WTC11 (cell line): ENCODE results near the gene ZNF19. TPM values are rescaled to one million over a fixed set of nuclear protein-coding genes. Genes with fewer than 3 reads are reported as not detected.

Experiments used
- ATAC-seq: fragments of 200-7000 bp; cut with Tn5 transposase; 2 replicates; pipeline ENCODE4 v1.10.0; 2021; ENCODE audit warnings: mild to moderate bottlenecking, moderate library complexity
- CTCF ChIA-PET: fragments of 300-600 bp; sonication (Branson Sonifier 250); formaldehyde crosslinking; loops from one replicate; lab custom pipeline; 2021; ENCODE audit warnings: antibody characterized with exemption; lab: Charles Lee
- POLR2A ChIA-PET: fragments of 350-600 bp; sonication (Branson Sonifier 250); formaldehyde crosslinking; loops from one replicate; lab custom pipeline; 2021; ENCODE audit warnings: antibody characterized with exemption; lab: Charles Lee
- DNase-seq: peaks from one replicate; pipeline ENCODE4 v3.0.0; 2021; ENCODE audit warnings: low spot score
- H3K27ac Mint-ChIP-seq: 2 replicates; pipeline ENCODE4 v1.8.0; 2021; ENCODE audit warnings: mixed read lengths
- H3K27me3 Mint-ChIP-seq: 2 replicates; pipeline ENCODE4 v1.8.0; 2021; ENCODE audit warnings: low read depth, mild to moderate bottlenecking, moderate library complexity, mixed read lengths
- H3K36me3 Mint-ChIP-seq: 2 replicates; pipeline ENCODE4 v1.8.0; 2021; ENCODE audit warnings: mixed read lengths
- H3K4me1 Mint-ChIP-seq: 2 replicates; pipeline ENCODE4 v1.8.0; 2022; ENCODE audit warnings: mixed read lengths
- H3K4me3 Mint-ChIP-seq: 2 replicates; pipeline ENCODE4 v1.8.0; 2021; ENCODE audit warnings: mild to moderate bottlenecking, moderate library complexity, mixed read lengths
- H3K9me3 Mint-ChIP-seq: 2 replicates; pipeline ENCODE4 v1.8.0; 2021; ENCODE audit warnings: mixed read lengths
- GABPB1 ChIP-seq: sonication (generic); formaldehyde crosslinking; IDR thresholded peaks from 2 replicates; pipeline ENCODE4 v1.8.1; 2023; ENCODE audit warnings: mild to moderate bottlenecking, missing genetic modification reagents
- ZNF219 ChIP-seq: sonication (generic); formaldehyde crosslinking; IDR thresholded peaks from 2 replicates; pipeline ENCODE4 v1.8.0; 2023; ENCODE audit warnings: missing genetic modification reagents, mild to moderate bottlenecking, borderline replicate concordance
- ZNF423 ChIP-seq: fragments of 250-450 bp; sonication (Bioruptor Pico); IDR thresholded peaks from 2 replicates; pipeline ENCODE4 v2.1.2; 2022; ENCODE audit warnings: mild to moderate bottlenecking, moderate library complexity
- total RNA-seq: library from RNA; stranded (reverse); gene quantifications from 3 replicates; pipeline ENCODE4 v1.2.3, GENCODE V29; 2021
- TF ChIP-seq, protein P1 (sequence below): fragments of 250-450 bp; sonication (Bioruptor Pico); IDR thresholded peaks from 2 replicates; pipeline ENCODE4 v1.9.0; 2021; ENCODE audit warnings: mild to moderate bottlenecking
- TF ChIP-seq, protein P2 (sequence below): fragments of 250-450 bp; sonication (Bioruptor Pico); conservative IDR thresholded peaks from 2 replicates; pipeline ENCODE4 v1.9.0; 2021; ENCODE audit warnings: mild to moderate bottlenecking
- TF ChIP-seq, protein P3 (sequence below): sonication (generic); formaldehyde crosslinking; IDR thresholded peaks from 2 replicates; pipeline ENCODE4 v1.8.0; 2023; ENCODE audit warnings: missing genetic modification reagents, mild to moderate bottlenecking, borderline replicate concordance
- TF ChIP-seq, protein P4 (sequence below): fragments of 250-450 bp; sonication (Bioruptor Pico); IDR thresholded peaks from 2 replicates; pipeline ENCODE4 v1.9.0; 2021; ENCODE audit warnings: moderate library complexity, mild to moderate bottlenecking, inconsistent platforms, borderline replicate concordance
- TF ChIP-seq, protein P5 (sequence below): sonication (generic); formaldehyde crosslinking; IDR thresholded peaks from 2 replicates; pipeline ENCODE4 v1.8.1; 2022; ENCODE audit warnings: low read depth, mild to moderate bottlenecking, moderate library complexity, missing genetic modification reagents, borderline replicate concordance
- TF ChIP-seq, protein P6 (sequence below): sonication (generic); formaldehyde crosslinking; IDR thresholded peaks from 2 replicates; pipeline ENCODE4 v1.8.0; 2023; ENCODE audit warnings: mild to moderate bottlenecking, missing genetic modification reagents

ZNF19 gene
- total RNA-seq, 1 experiment from 2014 or later = 4.3 TPM

DNA sequence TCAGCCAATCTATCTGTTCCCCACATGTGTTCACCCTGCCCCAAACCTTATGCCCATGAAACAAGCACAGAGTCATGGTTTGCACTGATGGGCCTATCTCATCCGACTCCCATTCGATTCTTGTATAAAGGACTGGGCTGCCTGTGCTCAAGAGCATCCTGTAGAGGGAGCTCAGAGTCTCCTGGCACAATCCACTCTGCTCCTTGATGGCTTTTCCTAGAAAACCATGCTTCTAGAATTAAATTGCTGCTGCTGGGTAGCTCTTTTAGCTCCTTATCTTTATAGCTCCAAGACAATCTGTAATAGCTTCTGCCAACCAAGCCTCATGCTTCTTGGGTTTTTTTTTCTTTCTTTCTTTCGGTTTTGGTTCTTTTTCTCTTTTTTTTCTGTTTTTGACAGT, 9.7 kb downstream of the ZNF19 start (continued):
- no peak for TF ChIP-seq ZNF423 (CRISPR knock-in tag)
- TF ChIP-seq, protein P1, sequence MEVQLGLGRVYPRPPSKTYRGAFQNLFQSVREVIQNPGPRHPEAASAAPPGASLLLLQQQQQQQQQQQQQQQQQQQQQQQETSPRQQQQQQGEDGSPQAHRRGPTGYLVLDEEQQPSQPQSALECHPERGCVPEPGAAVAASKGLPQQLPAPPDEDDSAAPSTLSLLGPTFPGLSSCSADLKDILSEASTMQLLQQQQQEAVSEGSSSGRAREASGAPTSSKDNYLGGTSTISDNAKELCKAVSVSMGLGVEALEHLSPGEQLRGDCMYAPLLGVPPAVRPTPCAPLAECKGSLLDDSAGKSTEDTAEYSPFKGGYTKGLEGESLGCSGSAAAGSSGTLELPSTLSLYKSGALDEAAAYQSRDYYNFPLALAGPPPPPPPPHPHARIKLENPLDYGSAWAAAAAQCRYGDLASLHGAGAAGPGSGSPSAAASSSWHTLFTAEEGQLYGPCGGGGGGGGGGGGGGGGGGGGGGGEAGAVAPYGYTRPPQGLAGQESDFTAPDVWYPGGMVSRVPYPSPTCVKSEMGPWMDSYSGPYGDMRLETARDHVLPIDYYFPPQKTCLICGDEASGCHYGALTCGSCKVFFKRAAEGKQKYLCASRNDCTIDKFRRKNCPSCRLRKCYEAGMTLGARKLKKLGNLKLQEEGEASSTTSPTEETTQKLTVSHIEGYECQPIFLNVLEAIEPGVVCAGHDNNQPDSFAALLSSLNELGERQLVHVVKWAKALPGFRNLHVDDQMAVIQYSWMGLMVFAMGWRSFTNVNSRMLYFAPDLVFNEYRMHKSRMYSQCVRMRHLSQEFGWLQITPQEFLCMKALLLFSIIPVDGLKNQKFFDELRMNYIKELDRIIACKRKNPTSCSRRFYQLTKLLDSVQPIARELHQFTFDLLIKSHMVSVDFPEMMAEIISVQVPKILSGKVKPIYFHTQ (CRISPR knock-in tag) = no peak
- TF ChIP-seq GABPB1 = no peak
- TF ChIP-seq, protein P2, sequence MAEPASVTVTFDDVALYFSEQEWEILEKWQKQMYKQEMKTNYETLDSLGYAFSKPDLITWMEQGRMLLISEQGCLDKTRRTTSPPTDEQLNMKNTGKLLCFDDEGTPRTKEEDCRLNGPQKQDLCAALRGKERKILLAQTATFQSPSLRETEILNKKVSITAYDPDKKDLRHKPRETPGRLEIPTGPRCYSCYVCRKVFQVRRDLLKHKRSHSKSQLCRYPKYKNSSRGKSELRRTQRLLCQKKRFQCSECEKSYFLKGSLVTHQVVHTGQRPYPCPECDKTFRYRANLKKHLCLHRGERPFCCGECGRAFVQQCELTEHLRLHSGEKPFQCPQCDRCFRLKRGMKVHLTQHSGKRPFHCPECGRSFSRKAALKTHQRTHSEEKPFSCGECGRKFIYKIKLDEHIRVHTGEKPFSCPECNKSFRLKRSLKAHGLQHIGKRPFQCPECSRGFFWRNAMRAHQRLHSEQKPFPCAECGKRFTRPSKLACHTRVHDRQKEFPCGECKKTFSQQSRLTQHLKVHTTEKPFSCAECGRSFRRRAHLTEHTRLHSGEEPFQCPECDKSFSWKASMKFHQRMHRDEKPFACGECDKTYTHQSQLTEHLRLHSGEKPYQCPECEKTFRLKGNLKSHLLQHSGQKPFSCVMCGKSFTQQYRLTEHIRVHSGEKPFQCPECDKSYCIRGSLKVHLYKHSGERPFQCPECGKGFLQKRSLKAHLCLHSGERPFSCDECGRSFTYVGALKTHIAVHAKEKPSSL (CRISPR knock-in tag) = no peak
- TF ChIP-seq, protein P3, sequence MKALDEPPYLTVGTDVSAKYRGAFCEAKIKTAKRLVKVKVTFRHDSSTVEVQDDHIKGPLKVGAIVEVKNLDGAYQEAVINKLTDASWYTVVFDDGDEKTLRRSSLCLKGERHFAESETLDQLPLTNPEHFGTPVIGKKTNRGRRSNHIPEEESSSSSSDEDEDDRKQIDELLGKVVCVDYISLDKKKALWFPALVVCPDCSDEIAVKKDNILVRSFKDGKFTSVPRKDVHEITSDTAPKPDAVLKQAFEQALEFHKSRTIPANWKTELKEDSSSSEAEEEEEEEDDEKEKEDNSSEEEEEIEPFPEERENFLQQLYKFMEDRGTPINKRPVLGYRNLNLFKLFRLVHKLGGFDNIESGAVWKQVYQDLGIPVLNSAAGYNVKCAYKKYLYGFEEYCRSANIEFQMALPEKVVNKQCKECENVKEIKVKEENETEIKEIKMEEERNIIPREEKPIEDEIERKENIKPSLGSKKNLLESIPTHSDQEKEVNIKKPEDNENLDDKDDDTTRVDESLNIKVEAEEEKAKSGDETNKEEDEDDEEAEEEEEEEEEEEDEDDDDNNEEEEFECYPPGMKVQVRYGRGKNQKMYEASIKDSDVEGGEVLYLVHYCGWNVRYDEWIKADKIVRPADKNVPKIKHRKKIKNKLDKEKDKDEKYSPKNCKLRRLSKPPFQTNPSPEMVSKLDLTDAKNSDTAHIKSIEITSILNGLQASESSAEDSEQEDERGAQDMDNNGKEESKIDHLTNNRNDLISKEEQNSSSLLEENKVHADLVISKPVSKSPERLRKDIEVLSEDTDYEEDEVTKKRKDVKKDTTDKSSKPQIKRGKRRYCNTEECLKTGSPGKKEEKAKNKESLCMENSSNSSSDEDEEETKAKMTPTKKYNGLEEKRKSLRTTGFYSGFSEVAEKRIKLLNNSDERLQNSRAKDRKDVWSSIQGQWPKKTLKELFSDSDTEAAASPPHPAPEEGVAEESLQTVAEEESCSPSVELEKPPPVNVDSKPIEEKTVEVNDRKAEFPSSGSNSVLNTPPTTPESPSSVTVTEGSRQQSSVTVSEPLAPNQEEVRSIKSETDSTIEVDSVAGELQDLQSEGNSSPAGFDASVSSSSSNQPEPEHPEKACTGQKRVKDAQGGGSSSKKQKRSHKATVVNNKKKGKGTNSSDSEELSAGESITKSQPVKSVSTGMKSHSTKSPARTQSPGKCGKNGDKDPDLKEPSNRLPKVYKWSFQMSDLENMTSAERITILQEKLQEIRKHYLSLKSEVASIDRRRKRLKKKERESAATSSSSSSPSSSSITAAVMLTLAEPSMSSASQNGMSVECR (CRISPR knock-in tag) = no peak
- TF ChIP-seq, protein P4, sequence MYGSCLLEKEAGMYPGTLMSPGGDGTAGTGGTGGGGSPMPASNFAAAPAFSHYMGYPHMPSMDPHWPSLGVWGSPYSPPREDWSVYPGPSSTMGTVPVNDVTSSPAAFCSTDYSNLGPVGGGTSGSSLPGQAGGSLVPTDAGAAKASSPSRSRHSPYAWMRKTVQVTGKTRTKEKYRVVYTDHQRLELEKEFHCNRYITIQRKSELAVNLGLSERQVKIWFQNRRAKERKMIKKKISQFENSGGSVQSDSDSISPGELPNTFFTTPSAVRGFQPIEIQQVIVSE (CRISPR knock-in tag) = no peak
- no peak for TF ChIP-seq ZNF219 (CRISPR knock-in tag)

DNA sequence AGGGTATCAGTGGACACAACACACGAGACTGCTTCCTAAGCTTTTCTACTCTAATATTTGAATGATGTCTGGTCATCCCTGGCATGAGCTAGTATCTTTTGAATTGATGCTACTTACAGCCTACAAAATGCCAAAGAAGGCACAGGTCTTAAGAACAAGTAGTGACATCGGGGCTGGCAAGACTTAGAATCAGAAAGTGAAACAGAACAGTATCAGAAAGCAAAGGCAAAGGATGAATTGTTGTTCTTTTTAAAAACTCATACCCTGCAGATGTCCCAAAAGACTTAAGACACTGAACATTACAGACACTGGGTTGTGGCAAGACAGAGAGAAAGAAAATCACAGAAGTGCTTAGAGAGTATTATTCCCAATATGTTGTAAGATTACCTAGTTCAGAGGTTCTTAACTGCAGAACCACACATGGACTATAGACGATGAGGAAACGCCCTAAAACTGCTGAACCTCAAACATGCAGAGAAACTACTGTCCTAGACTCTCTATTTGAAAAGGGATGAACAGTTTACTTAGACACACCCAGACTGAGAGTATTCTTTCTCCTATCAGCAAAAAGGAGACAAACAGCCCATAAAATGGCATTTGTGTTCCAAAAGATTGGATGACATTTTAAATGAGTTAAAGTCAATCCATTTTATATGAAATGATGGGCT, 12.5 kb downstream of the ZNF19 start:
- POLR2A ChIA-PET = no interaction called here
- no peak overlapping the region for H3K4me3 Mint-ChIP-seq
- H3K27me3 Mint-ChIP-seq = no peaks in the 10 kb centered on the region; the same call in 1 of the 2 replicates

More for the DNA sequence above, 12.5 kb downstream of the ZNF19 start:
- H3K9me3 Mint-ChIP-seq = no peaks in the 10 kb centered on the region
- DNase-seq (no peak), ATAC-seq (no peak)
- CTCF ChIA-PET = interaction anchor here (0.6 to 1.3 kb wide), 2 partner anchors 23 to 90 kb away, joined by 4 to 5 read pairs; no protein-coding TSS in a partner anchor
- H3K4me1 Mint-ChIP-seq = no peaks in the 10 kb centered on the region
- H3K27ac Mint-ChIP-seq = no peak overlapping the region
- H3K36me3 Mint-ChIP-seq = no peaks in the 10 kb centered on the region
- TF ChIP-seq, protein P5, sequence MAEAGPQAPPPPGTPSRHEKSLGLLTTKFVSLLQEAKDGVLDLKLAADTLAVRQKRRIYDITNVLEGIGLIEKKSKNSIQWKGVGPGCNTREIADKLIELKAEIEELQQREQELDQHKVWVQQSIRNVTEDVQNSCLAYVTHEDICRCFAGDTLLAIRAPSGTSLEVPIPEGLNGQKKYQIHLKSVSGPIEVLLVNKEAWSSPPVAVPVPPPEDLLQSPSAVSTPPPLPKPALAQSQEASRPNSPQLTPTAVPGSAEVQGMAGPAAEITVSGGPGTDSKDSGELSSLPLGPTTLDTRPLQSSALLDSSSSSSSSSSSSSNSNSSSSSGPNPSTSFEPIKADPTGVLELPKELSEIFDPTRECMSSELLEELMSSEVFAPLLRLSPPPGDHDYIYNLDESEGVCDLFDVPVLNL = no peak
- TF ChIP-seq, protein P6, sequence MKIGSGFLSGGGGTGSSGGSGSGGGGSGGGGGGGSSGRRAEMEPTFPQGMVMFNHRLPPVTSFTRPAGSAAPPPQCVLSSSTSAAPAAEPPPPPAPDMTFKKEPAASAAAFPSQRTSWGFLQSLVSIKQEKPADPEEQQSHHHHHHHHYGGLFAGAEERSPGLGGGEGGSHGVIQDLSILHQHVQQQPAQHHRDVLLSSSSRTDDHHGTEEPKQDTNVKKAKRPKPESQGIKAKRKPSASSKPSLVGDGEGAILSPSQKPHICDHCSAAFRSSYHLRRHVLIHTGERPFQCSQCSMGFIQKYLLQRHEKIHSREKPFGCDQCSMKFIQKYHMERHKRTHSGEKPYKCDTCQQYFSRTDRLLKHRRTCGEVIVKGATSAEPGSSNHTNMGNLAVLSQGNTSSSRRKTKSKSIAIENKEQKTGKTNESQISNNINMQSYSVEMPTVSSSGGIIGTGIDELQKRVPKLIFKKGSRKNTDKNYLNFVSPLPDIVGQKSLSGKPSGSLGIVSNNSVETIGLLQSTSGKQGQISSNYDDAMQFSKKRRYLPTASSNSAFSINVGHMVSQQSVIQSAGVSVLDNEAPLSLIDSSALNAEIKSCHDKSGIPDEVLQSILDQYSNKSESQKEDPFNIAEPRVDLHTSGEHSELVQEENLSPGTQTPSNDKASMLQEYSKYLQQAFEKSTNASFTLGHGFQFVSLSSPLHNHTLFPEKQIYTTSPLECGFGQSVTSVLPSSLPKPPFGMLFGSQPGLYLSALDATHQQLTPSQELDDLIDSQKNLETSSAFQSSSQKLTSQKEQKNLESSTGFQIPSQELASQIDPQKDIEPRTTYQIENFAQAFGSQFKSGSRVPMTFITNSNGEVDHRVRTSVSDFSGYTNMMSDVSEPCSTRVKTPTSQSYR (CRISPR knock-in tag) = no peak
